ENCODE data around the gene ZFP3.
"Not testable (repeated sequence)": the region's sequence is repeated elsewhere in the genome, so short reads cannot be mapped to it uniquely, and the experiment has no call there.

The ZFP3 gene

GRCh38 chr17:5110816-5111215 is 32.5 kb downstream of the ZFP3 start:
- FAIRE-seq, result no peak
- no peak for TF ChIP-seq POLR2A (IDR thresholded peaks at IDR 0.05; ENCODE audit: low read depth, low read length)
- no peak for DNase-seq (ENCODE audit: insufficient read length, low spot score)

DNA sequence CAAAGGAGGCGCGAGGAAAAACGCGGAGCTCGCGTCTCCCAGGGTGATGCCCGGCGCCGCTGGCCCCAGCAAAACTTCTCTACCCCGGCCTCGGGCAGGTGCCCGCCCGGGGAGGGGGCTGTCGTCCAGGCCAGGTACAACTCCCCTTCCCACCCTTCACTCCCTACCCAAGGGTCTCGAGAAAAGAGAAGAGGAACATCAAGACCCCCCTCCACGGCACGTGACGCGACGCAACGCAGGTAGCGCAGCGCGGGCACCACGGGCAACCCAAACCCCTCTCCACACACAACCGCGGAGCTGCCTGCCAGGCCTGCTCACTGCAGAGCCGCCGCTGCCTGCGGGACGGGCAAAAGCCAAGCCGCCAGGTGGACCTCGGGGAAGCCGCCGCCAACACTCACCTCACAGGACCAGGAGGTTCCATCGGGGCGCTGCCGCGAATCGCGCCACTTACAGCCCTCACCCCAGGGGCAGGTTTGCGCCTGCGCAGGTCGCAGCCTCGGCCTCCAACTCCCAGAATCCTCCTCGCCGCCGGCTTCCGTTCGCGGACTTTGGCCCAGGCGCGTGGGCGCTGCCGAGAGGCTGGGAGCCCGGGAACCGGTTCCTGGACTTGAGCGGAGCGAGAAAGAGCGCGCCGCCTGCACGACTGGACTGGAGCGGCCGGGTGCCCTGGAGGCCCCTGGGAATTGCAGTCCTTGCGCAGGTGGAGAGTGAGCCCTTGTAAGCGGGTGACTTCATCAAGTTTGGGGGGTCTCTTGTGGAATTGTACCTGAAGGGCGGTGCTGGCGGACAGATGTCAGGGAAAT is 33.3 kb downstream of the ZFP3 start, which contains the start of gene ZNF232:
TSS of gene ZNF232 (minus strand) at position 477 of the 803 bp plus-strand sequence. CDS start at position 421, 56 bp downstream.
- peak; percentile 72 for TF ChIP-seq POLR2A (IDR thresholded peaks at IDR 0.05; ENCODE audit: low read depth, low read length)
- DNase-seq (ENCODE audit: insufficient read length, low spot score), result peak; percentile 83
- no peak for FAIRE-seq

DNA sequence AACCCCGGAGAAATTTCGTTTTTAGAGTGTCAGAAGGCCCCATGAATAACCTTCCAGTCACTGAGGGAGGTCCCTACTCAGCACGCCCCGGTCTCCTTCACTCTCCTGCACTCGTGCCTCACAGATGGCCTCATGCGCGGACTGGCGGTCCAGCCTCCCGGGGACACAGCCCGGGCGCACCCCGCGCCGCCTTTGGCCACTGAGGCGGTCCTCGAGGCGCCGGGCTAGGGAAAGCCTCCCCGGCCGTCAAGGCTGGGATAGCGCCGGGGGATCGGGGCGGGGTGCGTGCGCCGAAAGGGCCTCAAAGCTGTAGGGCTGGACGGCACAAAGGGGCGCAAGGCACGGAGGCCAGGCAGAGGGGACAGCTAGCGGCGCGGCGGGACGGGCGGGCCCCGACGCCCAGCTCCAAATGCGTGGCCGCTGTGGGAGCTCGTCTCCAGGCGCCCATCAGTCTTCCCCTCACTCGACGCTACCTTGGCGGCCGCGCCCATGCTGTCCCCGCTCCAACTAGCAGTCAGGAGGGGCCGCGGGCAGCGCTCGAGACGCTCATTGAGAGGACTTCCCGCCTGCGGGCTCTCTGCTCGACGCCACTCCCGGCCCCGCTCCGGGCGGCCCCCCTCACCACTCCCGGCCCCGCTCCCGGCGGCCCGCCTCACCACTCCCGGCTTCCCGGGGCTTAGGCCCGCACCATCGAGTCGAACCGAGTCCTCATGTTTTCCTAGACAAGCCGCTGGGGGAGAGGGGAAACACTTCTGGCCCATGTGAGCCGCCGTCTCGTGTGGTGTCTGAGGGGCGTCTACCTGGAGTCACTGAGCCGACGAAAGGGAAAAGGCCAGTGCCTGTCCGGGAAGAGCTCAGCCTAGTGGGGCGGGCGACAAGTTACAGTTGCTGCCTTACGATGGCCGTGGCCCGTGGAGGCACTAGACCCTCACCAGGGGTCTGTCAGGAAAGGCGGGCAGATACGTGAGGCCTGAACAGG is 37.7 kb downstream of the ZFP3 start, which contains the start of gene USP6:
TSS of gene USP6 (plus strand) at position 360 of the 979 bp plus-strand sequence. CDS start 14,336 bp downstream, outside the sequence.
- DNase-seq (ENCODE audit: insufficient read length, low spot score) (no peak), FAIRE-seq (no peak)
- TF ChIP-seq POLR2A (IDR thresholded peaks at IDR 0.05; ENCODE audit: low read depth, low read length), result no peak

DNA sequence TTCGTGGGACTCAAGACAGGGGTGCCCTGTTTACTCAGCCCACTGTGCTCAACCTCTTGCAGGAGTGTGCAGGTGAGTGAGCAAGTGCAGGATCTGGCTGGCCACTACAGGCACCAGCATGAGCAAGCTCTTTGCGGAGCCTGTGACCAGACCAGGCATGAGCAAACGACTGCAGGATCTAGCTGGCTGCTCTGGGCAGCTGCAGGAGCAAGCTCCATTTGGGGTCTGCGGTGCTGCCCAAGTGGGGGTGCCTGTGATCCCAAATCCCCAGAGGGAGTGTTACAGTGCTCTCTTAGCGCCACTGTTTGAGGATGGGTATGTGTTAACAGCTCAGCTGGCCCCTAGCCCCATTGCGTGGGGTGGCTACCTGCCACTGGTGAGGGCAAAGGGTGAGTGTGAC is 40.0 kb downstream of the ZFP3 start:
- TF ChIP-seq POLR2A (IDR thresholded peaks at IDR 0.05; ENCODE audit: low read depth, low read length), result no peak
- FAIRE-seq (no peak), DNase-seq (ENCODE audit: insufficient read length, low spot score) (no peak)

GRCh38 chr17:5120036-5120435 is 41.8 kb downstream of the ZFP3 start:
- FAIRE-seq (no peak), DNase-seq (ENCODE audit: insufficient read length, low spot score) (no peak)
- TF ChIP-seq POLR2A (IDR thresholded peaks at IDR 0.05; ENCODE audit: low read depth, low read length), result no peak

GRCh38 chr17:5120436-5121185 is 42.3 kb downstream of the ZFP3 start:
- not testable (repeated sequence) for DNase-seq (ENCODE audit: insufficient read length, low spot score); FAIRE-seq

DNA sequence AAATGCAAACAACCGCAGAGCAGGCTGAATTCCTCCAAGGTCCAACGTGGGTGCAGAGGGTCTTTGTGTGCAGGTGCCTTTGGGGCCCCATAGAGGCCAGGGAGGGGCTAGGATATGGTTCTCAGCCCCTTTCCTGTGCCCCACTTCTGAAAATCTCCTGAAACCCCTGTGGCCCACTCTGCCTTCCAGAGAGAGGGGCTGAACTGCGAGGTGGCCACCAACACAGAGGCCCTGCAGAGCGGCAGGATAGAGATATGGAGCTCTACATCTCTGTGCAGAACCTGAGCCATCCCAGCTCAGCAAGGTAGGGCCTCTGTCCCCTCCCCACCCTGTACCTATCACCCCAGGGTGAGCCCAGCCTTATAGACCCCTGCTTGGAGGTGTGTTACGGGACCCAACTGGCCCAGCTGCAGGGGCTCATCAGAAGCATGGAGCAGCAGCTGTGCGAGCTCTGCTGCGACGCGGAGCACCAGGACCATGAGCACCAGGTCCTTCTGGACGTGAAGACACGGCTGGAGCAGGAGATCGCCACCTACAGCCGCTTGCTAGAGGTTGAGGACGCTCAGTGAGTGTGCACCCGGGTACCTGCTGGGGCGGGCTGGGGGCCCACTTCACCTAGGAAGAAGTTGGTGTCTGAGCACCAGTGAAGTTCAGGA is 43.0 kb downstream of the ZFP3 start:
- no peak for DNase-seq (ENCODE audit: insufficient read length, low spot score)
- no peak for FAIRE-seq
- no peak for TF ChIP-seq POLR2A (IDR thresholded peaks at IDR 0.05; ENCODE audit: low read depth, low read length)

DNA sequence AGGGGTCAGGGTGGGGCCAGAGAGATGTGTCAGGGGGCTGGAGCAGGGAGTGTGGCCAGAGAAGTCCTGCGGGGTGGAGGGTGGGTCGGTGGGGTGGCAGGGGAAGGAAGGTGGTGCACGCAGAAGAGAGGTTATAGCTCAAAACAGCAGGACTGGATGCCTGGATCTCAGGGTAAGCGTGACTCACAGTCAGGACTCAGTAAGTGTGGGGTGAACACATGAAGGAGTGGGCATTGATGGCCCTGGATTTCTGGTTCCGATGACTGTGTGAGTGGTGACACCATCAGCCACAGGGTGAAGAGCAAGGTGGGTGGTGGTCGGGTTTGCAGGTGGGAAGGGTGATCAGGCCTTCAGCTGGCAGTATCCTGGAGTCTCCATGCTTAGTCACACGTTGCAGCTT is 43.8 kb downstream of the ZFP3 start:
- not testable (repeated sequence) for DNase-seq (ENCODE audit: insufficient read length, low spot score); FAIRE-seq

DNA sequence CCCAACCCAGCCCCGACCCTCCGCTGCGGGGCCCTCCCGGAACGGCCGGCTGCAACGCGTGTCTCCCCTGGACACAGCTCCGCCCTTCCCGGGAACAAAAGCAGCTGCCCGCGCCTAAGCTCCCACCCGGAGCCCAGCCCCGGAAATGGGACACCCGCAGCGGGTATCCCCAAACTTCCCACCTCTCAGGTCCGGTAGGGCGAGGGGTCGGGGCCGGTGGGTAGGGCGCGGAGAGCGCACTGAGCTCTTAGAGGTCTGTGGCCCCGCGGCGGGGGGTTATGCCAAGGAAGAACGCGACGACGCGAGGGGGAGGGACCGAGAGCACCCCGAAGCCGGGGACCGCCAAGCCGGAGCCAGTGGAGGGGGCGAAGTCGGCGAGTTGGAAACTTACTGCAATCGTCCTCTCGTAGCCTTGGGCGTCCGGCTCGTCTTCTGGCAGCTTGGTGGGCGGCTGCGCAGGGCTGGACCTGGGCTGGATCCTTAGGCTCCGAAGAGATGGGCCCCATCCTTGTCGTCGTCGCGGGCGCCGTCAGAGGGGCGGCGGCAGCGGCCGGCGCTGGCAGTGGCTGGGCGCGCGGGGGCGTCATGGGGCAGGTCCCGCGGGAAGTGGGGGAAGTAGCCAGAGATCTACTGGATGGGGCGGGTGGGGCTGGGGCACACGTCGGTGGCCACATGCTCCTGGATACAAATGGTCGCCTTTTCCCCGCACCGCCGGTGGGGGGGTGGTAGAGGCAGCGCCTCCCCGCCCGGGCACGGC is 44.5 kb downstream of the ZFP3 start:
- TF ChIP-seq POLR2A (IDR thresholded peaks at IDR 0.05; ENCODE audit: low read depth, low read length), result no peak
- FAIRE-seq, result no peak
- no peak for DNase-seq (ENCODE audit: insufficient read length, low spot score)

DNA sequence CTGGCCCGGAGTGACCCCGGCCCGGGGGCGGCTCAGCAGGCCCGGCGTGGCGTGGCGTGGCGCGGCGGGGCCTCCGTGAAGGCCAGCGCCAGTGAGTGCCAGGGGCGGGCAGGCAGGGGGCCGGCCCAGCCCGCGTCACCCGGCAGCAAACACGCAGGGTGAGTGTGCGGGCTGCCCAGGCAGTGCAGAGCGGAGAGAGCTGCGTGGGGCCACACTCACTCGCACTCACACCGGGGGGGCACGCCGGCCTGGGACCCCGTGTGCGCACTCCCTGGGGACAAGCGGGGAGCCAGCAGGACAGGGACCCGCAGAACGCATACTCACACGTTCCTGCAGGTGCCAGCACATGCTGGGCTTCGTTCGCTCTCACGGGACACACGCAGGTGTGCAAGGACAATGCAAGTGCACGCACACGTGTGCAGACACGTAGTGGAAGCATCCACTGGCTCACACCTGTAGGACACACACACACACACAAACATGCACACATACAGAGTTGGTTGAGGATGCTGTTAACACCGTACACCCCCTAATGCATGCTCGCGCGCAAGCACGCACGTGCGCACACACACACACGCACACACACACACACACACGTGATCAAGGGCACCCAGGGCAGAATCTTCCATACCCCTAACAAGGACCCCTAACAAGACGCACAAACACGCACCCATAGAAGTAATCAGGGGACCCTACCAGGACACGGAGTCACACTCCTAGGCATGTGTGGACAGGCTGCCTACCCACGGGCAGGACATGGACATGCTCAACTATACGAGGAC is 45.3 kb downstream of the ZFP3 start:
- no peak for TF ChIP-seq POLR2A (IDR thresholded peaks at IDR 0.05; ENCODE audit: low read depth, low read length)
- DNase-seq (ENCODE audit: insufficient read length, low spot score) (no peak), FAIRE-seq (no peak)

GRCh38 chr17:5124125-5124760 is 46.0 kb downstream of the ZFP3 start:
- DNase-seq (ENCODE audit: insufficient read length, low spot score); FAIRE-seq: not testable (repeated sequence)

DNA sequence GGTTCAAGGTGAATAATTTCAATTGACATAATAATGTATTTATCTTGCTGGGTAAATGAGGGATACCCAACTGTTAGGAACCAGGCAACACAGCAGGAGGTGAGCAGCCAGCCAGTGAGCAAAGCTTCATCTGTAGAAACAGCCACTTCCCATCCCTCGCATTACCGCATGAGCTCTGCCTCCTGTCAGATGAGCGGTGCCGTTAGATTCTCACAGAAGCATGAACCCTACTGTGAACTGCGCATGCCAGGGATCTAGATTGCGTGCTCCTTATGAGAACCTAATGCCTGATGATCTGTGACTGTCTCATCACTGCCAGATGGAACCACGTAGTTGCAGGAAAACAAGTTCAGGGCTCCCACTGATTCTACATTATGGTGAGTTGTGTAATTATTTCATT is 46.6 kb downstream of the ZFP3 start:
- DNase-seq (ENCODE audit: insufficient read length, low spot score); FAIRE-seq: not testable (repeated sequence)

Data from H54 (cell line).